GM19468 (cell line): ENCODE results near the gene LILRA5.
"Not testable (repeated sequence)": the region's sequence is repeated elsewhere in the genome, so short reads cannot be mapped to it uniquely, and the experiment has no call there.

Experiments used
- ATAC-seq: cut with Tn5 transposase; IDR thresholded peaks from one replicate; pipeline ENCODE4 v1.9.1; 2021; ENCODE audit warnings: mild to moderate bottlenecking, moderate library complexity, moderate number of reproducible peaks; ENCODE audit not compliant: unreplicated experiment; ENCODE audit errors: extremely low read depth

The LILRA5 gene

GRCh38 chr19:54335979-54336892, 23.3 kb upstream of the LILRA5 start:
- ATAC-seq: no peak

- no peak for ATAC-seq
These were observed 22.2 kb upstream of the LILRA5 start for GRCh38 chr19:54335164-54335563.

GRCh38 chr19:54333586-54334298, 20.8 kb upstream of the LILRA5 start:
- no peak for ATAC-seq

GRCh38 chr19:54332149-54332548, 19.2 kb upstream of the LILRA5 start:
- ATAC-seq: no peak

GRCh38 chr19:54331626-54332025, 18.7 kb upstream of the LILRA5 start:
- ATAC-seq: no peak

GRCh38 chr19:54329476-54330165, 16.7 kb upstream of the LILRA5 start:
- ATAC-seq: no peak

- not testable (repeated sequence) for ATAC-seq
These were observed 15.8 kb upstream of the LILRA5 start for GRCh38 chr19:54328781-54329180.

GRCh38 chr19:54325631-54326030, 12.7 kb upstream of the LILRA5 start:
- no peak for ATAC-seq

- ATAC-seq: no peak
These were observed 12.2 kb upstream of the LILRA5 start for GRCh38 chr19:54325194-54325621.

GRCh38 chr19:54324071-54324470, 11.1 kb upstream of the LILRA5 start:
- ATAC-seq: no peak

- not testable (repeated sequence) for ATAC-seq
These were observed 10.0 kb upstream of the LILRA5 start for GRCh38 chr19:54322934-54323333.

- ATAC-seq: not testable (repeated sequence)
These were observed 9.3 kb upstream of the LILRA5 start for GRCh38 chr19:54322295-54322694.

- ATAC-seq: no peak
These were observed 7.1 kb upstream of the LILRA5 start for GRCh38 chr19:54319892-54320670.

- ATAC-seq: no peak
These were observed 6.1 kb upstream of the LILRA5 start for GRCh38 chr19:54319049-54319448.

GRCh38 chr19:54317965-54318240, 4.9 kb upstream of the LILRA5 start:
- ATAC-seq: no peak

GRCh38 chr19:54317108-54317964, 4.4 kb upstream of the LILRA5 start:
- ATAC-seq: no peak

GRCh38 chr19:54316746-54317107, 3.8 kb upstream of the LILRA5 start:
- ATAC-seq: no peak

GRCh38 chr19:54315956-54316355, 3.0 kb upstream of the LILRA5 start:
- ATAC-seq: no peak

- no peak for ATAC-seq
These were observed 955 bp downstream of the LILRA5 start for GRCh38 chr19:54312011-54312410.
